Caco-2 (cell line): ENCODE data around the gene PACSIN2. TPM values are rescaled to one million over a fixed set of nuclear protein-coding genes. Genes with fewer than 3 reads are reported as not detected.
A peak's percentile ranks its signal among the peaks of the same experiment; 100 is the strongest.

Source experiments
- BruUV-seq: library from RNA; stranded (reverse); fragments of 400-500 nt; replicated peaks from 2 replicates; lab custom pipeline; 2021; lab: Mats Ljungman, UMichigan
- CTCF ChIA-PET: fragments of 300-600 bp; sonication (Branson Sonifier 250); formaldehyde crosslinking; loops from one replicate; lab custom pipeline; 2022; ENCODE audit warnings: antibody characterized with exemption; lab: Charles Lee
- POLR2A ChIA-PET: fragments of 300-600 bp; sonication (Branson Sonifier 250); formaldehyde crosslinking; loops from one replicate; lab custom pipeline; 2022; ENCODE audit warnings: antibody characterized with exemption; lab: Charles Lee
- DNase-seq, 2 experiments: peaks; one replicate each; pipeline versions ENCODE4 v3.0.0 to v3.0.0-alpha.2; 2020 to 2022
- H3K27me3 ChIP-seq: replicated peaks from 2 replicates; pipeline ENCODE4 v1.6.0; 2011; ENCODE audit warnings: low read length; ENCODE audit not compliant: control insufficient read depth, insufficient read depth
- H3K36me3 ChIP-seq: 2 replicates; pipeline ENCODE4 v1.5.1; 2011; ENCODE audit warnings: low read length; ENCODE audit not compliant: control insufficient read depth, insufficient read depth
- H3K4me1 ChIP-seq: fragments of 250-450 bp; sonication (Bioruptor Pico); 2 replicates; pipeline ENCODE4 v1.5.1; 2020; ENCODE audit warnings: mild to moderate bottlenecking
- H3K4me3 ChIP-seq: 2 replicates; pipeline ENCODE4 v1.5.1; 2011; ENCODE audit warnings: low read depth, mild to moderate bottlenecking, control low read depth, low read length
- H3K9me3 ChIP-seq: fragments of 250-450 bp; sonication (Bioruptor Pico); 2 replicates; pipeline ENCODE4 v1.5.1; 2020; ENCODE audit warnings: mild to moderate bottlenecking, moderate library complexity
- H3K27ac Mint-ChIP-seq: one replicate; pipeline ENCODE4 v1.8.0; 2022; ENCODE audit warnings: mixed read lengths; ENCODE audit not compliant: unreplicated experiment
- H3K27me3 Mint-ChIP-seq: one replicate; pipeline ENCODE4 v1.8.0; 2022; ENCODE audit warnings: mixed read lengths; ENCODE audit not compliant: insufficient read depth, unreplicated experiment
- H3K36me3 Mint-ChIP-seq: one replicate; pipeline ENCODE4 v1.8.0; 2022; ENCODE audit warnings: mild to moderate bottlenecking, mixed read lengths; ENCODE audit not compliant: insufficient read depth, unreplicated experiment
- H3K4me1 Mint-ChIP-seq: one replicate; pipeline ENCODE4 v1.8.0; 2022; ENCODE audit warnings: low read depth, mixed read lengths; ENCODE audit not compliant: unreplicated experiment
- H3K4me3 Mint-ChIP-seq: one replicate; pipeline ENCODE4 v1.8.0; 2022; ENCODE audit warnings: mild to moderate bottlenecking, moderate library complexity, mixed read lengths; ENCODE audit not compliant: unreplicated experiment
- H3K9me3 Mint-ChIP-seq: one replicate; pipeline ENCODE4 v1.8.0; 2022; ENCODE audit warnings: mixed read lengths; ENCODE audit not compliant: unreplicated experiment
- CTCF ChIP-seq, 2 experiments: fragments of 200-600 bp in 1 of 2; IDR thresholded peaks; 1 replicate in 1 of 2; 2 replicates in 1 of 2; pipeline versions ENCODE4 v1.5.1 to v1.8.0; 2011 to 2022; ENCODE audit warnings: antibody characterized with exemption in 1 of 2, control low read depth in 1 of 2, inconsistent platforms in 1 of 2, low read depth in 1 of 2, low read length in 1 of 2, mild to moderate bottlenecking in 1 of 2, moderate library complexity in 1 of 2; ENCODE audit not compliant: insufficient read depth in 1 of 2, severe bottlenecking in 1 of 2, unreplicated experiment in 1 of 2
- intact Hi-C: fragments of 100-400 bp; cut with micrococcal nuclease; formaldehyde crosslinking; loops from one replicate; pipeline ENCODE4 v1.10.0; 2022; ENCODE audit not compliant: unreplicated experiment
- total RNA-seq: library from RNA; stranded (reverse); gene quantifications from 2 replicates; pipeline ENCODE4 v1.2.3, GENCODE V29; 2022

Gene PACSIN2
- total RNA-seq, 1 experiment from 2014 or later = 122 TPM

GRCh38 chr22:42945736-42946135 is 69.2 kb downstream of the PACSIN2 start:
- Histone ChIP-seq H3K36me3 (no peaks in the 10 kb centered on the region), H3K27me3 (no peaks in the 10 kb centered on the region), H3K9me3 (no peaks in the 10 kb centered on the region), H3K4me1 (peaks cover 46% of the 10 kb centered on the region), H3K4me3 (no peak overlapping the region)
- POLR2A ChIA-PET = no interaction called here
- no peak for DNase-seq
- TF ChIP-seq CTCF (IDR thresholded peaks at IDR 0.05; ENCODE audit: insufficient read depth in 1 of 2, low read depth in 1 of 2, low read length in 1 of 2, severe bottlenecking in 1 of 2, unreplicated experiment in 1 of 2) = no peak
- peaks cover 73% of the 10 kb centered on the region for H3K36me3 Mint-ChIP-seq
- no TSS peak for BruUV-seq
- no peaks in the 10 kb centered on the region for H3K27me3 Mint-ChIP-seq
- no peak overlapping the region for H3K4me3 Mint-ChIP-seq
- no peaks in the 10 kb centered on the region for H3K9me3 Mint-ChIP-seq
- CTCF ChIA-PET = no interaction called here
- H3K27ac Mint-ChIP-seq = peak overlapping the region; percentile 55
- H3K4me1 Mint-ChIP-seq = peaks cover 44% of the 10 kb centered on the region
- intact Hi-C loops = no loop called here

GRCh38 chr22:42945027-42945426 is 69.9 kb downstream of the PACSIN2 start:
- Histone ChIP-seq H3K4me1 (peaks cover 49% of the 10 kb centered on the region), H3K4me3 (no peak overlapping the region), H3K9me3 (no peaks in the 10 kb centered on the region), H3K36me3 (no peaks in the 10 kb centered on the region), H3K27me3 (no peaks in the 10 kb centered on the region)
- Mint-ChIP-seq H3K4me1 (peaks cover 51% of the 10 kb centered on the region), H3K27me3 (no peaks in the 10 kb centered on the region), H3K36me3 (peaks cover 73% of the 10 kb centered on the region), H3K27ac (no peak overlapping the region), H3K4me3 (no peak overlapping the region), H3K9me3 (no peaks in the 10 kb centered on the region)
- no peak for DNase-seq
- intact Hi-C loops = no loop called here
- POLR2A ChIA-PET = no interaction called here
- no peak for TF ChIP-seq CTCF (IDR thresholded peaks at IDR 0.05; ENCODE audit: insufficient read depth in 1 of 2, low read depth in 1 of 2, low read length in 1 of 2, severe bottlenecking in 1 of 2, unreplicated experiment in 1 of 2)
- no TSS peak for BruUV-seq
- CTCF ChIA-PET = interaction anchor here (0.9 kb wide), 1 partner anchor 59 kb away, joined by 3 read pairs; no protein-coding TSS in a partner anchor

- Mint-ChIP-seq H3K4me1 (peaks cover 50% of the 10 kb centered on the region), H3K9me3 (no peaks in the 10 kb centered on the region), H3K27ac (no peak overlapping the region), H3K27me3 (no peaks in the 10 kb centered on the region), H3K36me3 (peaks cover 73% of the 10 kb centered on the region), H3K4me3 (no peak overlapping the region)
- no peak for TF ChIP-seq CTCF (IDR thresholded peaks at IDR 0.05; ENCODE audit: insufficient read depth in 1 of 2, low read depth in 1 of 2, low read length in 1 of 2, severe bottlenecking in 1 of 2, unreplicated experiment in 1 of 2)
- no peaks in the 10 kb centered on the region for H3K9me3 ChIP-seq
- intact Hi-C loops = no loop called here
- DNase-seq = no peak
- no TSS peak for BruUV-seq
- H3K36me3 ChIP-seq = no peaks in the 10 kb centered on the region
- POLR2A ChIA-PET = no interaction called here
- no peaks in the 10 kb centered on the region for H3K27me3 ChIP-seq
- peaks cover 55% of the 10 kb centered on the region for H3K4me1 ChIP-seq
- CTCF ChIA-PET = interaction anchor here (0.9 kb wide), 1 partner anchor 59 kb away, joined by 3 read pairs; no protein-coding TSS in a partner anchor
- no peak overlapping the region for H3K4me3 ChIP-seq
Observed at GRCh38 chr22:42944409-42944808, 70.5 kb downstream of the PACSIN2 start.
